LNCaP clone FGC (cell line): ENCODE results near the gene SHC2.
A peak's percentile ranks its signal among the peaks of the same experiment; 100 is the strongest.
"Not testable (repeated sequence)": the region's sequence is repeated elsewhere in the genome, so short reads cannot be mapped to it uniquely, and the experiment has no call there.

Experiments
- DNase-seq: peaks from one replicate; pipeline ENCODE4 v3.0.0-alpha.2; 2011; ENCODE audit warnings: low read depth
- H3K4me3 ChIP-seq: 2 replicates; pipeline ENCODE4 v1.5.1; 2011; ENCODE audit warnings: mild to moderate bottlenecking, low read depth, low read length, control low read depth
- TF ChIP-seq, protein P1 (sequence below): IDR thresholded peaks from 2 replicates; pipeline ENCODE4 v1.5.1; 2012; ENCODE audit warnings: mild to moderate bottlenecking; ENCODE audit not compliant: control insufficient read depth, insufficient read depth; ENCODE audit errors: extremely low read depth

Gene SHC2

DNA sequence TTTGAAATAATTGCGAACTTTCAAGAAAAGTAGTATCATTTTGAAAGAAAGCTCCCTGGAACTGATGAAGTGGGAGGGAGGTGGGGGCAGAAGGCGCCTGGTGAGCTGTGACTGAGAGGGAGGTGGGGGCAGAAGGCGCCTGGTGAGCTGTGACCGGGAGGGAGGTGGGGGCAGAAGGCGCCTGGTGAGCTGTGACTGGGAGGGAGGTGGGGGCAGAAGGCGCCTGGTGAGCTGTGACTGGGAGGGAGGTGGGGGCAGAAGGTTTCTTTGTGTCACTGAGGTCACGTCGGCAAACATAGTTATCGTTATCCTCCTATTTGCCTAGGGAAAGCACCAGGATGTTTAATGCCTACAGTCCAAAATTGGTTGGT is 76.0 kb downstream of the SHC2 start:
- H3K4me3 ChIP-seq, result no peak overlapping the region
- TF ChIP-seq, protein P1, sequence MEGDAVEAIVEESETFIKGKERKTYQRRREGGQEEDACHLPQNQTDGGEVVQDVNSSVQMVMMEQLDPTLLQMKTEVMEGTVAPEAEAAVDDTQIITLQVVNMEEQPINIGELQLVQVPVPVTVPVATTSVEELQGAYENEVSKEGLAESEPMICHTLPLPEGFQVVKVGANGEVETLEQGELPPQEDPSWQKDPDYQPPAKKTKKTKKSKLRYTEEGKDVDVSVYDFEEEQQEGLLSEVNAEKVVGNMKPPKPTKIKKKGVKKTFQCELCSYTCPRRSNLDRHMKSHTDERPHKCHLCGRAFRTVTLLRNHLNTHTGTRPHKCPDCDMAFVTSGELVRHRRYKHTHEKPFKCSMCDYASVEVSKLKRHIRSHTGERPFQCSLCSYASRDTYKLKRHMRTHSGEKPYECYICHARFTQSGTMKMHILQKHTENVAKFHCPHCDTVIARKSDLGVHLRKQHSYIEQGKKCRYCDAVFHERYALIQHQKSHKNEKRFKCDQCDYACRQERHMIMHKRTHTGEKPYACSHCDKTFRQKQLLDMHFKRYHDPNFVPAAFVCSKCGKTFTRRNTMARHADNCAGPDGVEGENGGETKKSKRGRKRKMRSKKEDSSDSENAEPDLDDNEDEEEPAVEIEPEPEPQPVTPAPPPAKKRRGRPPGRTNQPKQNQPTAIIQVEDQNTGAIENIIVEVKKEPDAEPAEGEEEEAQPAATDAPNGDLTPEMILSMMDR, result no peak
- no peak for DNase-seq

DNA sequence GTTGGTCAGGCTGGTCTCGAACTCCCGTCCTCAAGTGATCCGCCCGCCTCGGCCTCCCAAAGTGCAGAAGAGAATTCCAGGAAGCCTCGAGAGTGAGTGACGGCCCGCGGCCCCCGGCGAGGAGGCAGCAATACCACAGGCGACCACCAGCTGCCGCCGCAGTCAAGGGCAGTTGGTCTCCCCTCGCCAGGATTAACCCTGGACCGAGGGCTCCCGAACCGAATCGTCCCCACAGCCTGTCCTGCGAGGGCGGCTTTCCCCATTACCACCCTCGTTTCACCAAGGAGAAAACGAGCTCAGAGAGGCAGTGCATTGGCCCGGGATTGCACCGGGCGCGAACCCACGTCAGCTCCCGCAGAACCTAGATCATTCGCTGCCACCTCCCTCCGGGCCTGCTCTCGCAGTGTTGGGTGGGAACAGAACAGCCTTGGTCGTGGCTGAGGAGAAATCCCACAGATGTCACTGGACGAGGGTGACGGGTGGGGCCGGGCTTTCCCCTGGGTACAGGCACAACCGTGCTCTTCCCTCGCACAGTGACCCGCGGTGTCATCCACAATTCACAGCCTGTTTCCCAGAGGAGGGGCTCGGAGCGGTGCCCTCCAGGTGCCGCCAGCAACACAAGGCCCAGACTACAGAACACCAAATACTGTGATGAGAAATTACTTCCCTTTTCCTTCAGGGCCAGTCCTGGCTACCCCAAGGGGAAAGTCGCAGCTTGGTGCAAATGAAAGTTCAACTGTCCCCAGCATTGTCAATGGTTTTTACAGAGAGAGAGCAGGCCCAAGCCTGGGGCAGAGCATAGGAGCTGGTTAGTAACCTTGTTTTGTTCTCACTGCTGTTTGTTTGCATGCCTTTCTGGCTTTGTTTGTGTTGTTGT is 76.7 kb downstream of the SHC2 start:
- no peak overlapping the region for H3K4me3 ChIP-seq
- DNase-seq, result no peak

DNA sequence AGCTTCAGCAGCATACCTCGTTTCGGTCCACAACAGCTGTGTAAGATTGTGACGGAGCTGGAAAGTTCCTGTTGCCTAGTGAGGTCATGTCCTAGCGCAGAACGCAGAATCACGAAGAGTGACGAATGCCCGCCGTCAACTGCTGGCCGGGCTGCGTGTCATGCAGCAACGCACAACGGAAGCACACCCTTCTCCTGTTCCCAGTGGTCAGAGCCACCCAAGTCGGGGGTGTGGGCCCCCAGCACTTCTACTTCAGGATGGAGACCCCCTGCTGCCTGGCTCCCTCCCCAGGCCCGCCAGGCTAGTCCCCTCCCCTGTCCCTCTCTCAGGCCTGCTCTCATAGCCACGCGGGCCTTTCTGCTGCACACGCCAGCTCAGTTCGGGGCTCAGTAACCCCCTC is 77.8 kb downstream of the SHC2 start:
- no peak overlapping the region for H3K4me3 ChIP-seq
- TF ChIP-seq, protein P1, result no peak
- no peak for DNase-seq

More for the DNA sequence above, 76.7 kb downstream of the SHC2 start:
- TF ChIP-seq, protein P1, result peak; percentile 15; the same call in 1 of the 2 replicates

DNA sequence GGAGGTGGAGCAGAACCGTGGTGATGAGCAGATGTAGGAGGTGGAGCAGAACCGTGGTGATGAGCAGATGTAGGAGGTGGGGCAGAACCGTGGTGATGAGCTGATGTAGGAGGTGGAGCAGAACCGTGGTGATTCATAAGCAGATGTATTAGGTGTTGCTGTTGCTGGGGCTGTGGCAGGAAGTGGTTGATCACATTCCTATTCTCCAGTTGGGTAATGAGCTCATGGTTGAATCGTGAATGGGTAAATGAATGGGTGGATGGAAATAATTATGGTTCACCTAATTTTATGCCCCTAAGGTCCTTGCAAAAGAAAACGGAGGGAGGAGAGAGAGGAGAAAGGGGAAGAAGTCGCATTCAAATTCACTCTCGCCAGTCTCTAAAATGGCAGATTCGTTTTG is 78.3 kb downstream of the SHC2 start:
- H3K4me3 ChIP-seq, DNase-seq: not testable (repeated sequence)

DNA sequence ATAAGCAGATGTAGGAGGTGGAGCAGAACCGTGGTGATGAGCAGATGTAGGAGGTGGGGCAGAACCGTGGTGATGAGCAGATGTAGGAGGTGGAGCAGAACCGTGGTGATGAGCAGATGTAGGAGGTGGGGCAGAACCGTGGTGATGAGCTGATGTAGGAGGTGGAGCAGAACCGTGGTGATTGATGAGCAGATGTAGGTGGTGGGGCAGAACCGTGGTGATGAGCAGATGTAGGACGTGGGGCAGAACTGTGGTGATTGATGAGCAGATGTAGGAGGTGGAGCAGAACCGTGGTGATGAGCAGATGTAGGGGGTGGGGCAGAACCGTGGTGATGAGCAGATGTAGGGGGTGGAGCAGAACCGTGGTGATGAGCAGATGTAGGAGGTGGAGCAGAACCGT is 78.9 kb downstream of the SHC2 start:
- not testable (repeated sequence) for H3K4me3 ChIP-seq, DNase-seq

DNA sequence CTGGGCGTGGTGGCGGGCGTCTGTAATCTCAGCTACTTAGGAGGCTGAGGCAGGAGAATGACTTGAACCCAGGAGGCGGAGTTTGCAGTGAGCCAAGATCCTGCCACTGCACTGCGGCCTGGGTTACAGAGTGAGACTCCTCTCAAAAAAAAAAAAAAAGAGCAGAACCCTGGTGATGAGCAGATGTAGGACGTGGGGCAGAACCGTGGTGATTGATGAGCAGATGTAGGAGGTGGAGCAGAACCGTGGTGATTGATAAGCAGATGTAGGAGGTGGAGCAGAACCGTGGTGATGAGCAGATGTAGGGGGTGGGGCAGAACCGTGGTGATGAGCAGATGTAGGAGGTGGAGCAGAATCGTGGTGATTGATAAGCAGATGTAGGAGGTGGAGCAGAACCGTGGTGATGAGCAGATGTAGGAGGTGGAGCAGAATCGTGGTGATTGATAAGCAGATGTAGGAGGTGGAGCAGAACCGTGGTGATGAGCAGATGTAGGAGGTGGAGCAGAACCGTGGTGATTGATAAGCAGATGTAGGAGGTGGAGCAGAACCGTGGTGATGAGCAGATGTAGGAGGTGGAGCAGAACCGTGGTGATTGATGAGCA is 80.1 kb downstream of the SHC2 start:
- not testable (repeated sequence) for H3K4me3 ChIP-seq, DNase-seq

DNA sequence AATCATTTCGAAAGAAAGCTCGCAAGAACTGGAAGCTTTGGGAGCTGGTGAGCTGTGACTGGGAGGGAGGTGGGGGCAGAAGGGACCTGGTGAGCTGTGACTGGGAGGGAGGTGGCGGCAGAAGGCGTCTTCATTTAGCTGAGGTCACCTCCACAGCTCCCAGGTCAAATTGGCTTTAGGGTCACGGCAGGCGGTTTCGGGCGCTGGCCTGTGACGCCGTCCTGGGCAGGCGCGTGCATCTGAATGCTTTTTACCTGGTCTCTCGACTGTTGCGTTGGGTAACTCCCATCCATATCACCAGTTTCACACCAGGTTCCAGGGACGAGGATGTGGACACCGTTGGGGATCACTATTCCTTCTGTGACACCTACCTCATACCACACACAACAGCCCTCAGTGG is 81.0 kb downstream of the SHC2 start:
- H3K4me3 ChIP-seq, result no peak overlapping the region
- TF ChIP-seq, protein P1, result no peak
- DNase-seq, result no peak

DNA sequence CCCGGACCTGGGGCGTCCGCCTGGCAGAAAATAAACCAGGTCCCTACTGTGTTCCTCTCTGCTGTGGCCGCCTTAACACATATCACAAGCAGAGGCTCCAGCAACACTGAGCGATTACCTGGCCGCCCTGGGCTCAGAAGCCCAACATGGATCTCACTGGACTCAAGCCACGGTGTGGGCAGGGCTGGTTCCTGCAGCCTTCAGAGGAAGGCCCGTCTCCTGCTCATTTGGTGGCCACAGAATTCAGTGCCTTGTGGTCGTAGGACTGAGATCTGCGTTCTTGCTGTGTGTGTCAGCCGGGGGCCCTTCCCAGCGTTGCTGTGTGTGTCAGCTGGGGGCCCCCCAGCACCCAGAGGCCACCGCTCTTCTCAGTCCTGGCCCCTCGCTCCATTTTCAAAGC is 82.1 kb downstream of the SHC2 start:
- TF ChIP-seq, protein P1, result no peak
- DNase-seq, result no peak
- no peak overlapping the region for H3K4me3 ChIP-seq
